DOHH2 (cell line): Measurements from ENCODE around the gene CACNA2D3.

Experiments
- H3F3A ChIP-seq: fragments of 200-600 bp; sonication (generic), shearing (Covaris generic); 2 replicates; pipeline ENCODE4 v1.6.0; 2016; ENCODE audit warnings: antibody characterized with exemption, mild to moderate bottlenecking; ENCODE audit not compliant: control insufficient read depth, insufficient read depth
- H3K27ac ChIP-seq: fragments of 200-600 bp; sonication (generic); 2 replicates; pipeline ENCODE4 v1.5.1; 2014; ENCODE audit warnings: low read depth, mild to moderate bottlenecking, low read length, moderate library complexity
- H3K27me3 ChIP-seq: fragments of 200-600 bp; sonication (generic); 2 replicates; pipeline ENCODE4 v1.6.1; 2014; ENCODE audit warnings: mild to moderate bottlenecking, low read length, mixed read lengths; ENCODE audit not compliant: control insufficient read depth
- H3K36me3 ChIP-seq: fragments of 200-600 bp; sonication (generic); 2 replicates; pipeline ENCODE4 v1.6.1; 2014; ENCODE audit warnings: mild to moderate bottlenecking, low read length, moderate library complexity, mixed read lengths; ENCODE audit not compliant: control insufficient read depth
- H3K4me1 ChIP-seq: fragments of 200-600 bp; sonication (generic); 2 replicates; pipeline ENCODE4 v1.6.1; 2014; ENCODE audit warnings: mild to moderate bottlenecking, low read length, mixed read lengths; ENCODE audit not compliant: control insufficient read depth
- H3K4me2 ChIP-seq: fragments of 200-600 bp; sonication (generic); 2 replicates; pipeline ENCODE4 v1.6.0; 2014; ENCODE audit warnings: mild to moderate bottlenecking, low read length, moderate library complexity
- H3K4me3 ChIP-seq: fragments of 200-600 bp; sonication (generic); 2 replicates; pipeline ENCODE4 v1.5.1; 2014; ENCODE audit warnings: mild to moderate bottlenecking, low read length, mixed read lengths
- H3K79me2 ChIP-seq: fragments of 200-600 bp; sonication (generic); 2 replicates; pipeline ENCODE4 v1.6.1; 2014; ENCODE audit warnings: mild to moderate bottlenecking, low read length, mixed read lengths; ENCODE audit not compliant: control insufficient read depth
- H3K9me2 ChIP-seq: fragments of 200-600 bp; sonication (generic); replicated peaks from 2 replicates; pipeline ENCODE4 v1.6.1; 2014; ENCODE audit warnings: mild to moderate bottlenecking, low read length, mixed read lengths; ENCODE audit not compliant: control insufficient read depth
- H3K9me3 ChIP-seq: fragments of 200-600 bp; sonication (generic); 2 replicates; pipeline ENCODE4 v1.6.1; 2014; ENCODE audit warnings: antibody characterized with exemption, low read length, mixed read lengths; ENCODE audit not compliant: control insufficient read depth, insufficient read depth
- H4K20me1 ChIP-seq: fragments of 200-600 bp; sonication (generic); 2 replicates; pipeline ENCODE4 v1.6.0; 2014; ENCODE audit warnings: low read depth, mild to moderate bottlenecking, antibody characterized with exemption, low read length, moderate library complexity; ENCODE audit not compliant: control insufficient read depth, insufficient read depth
- EZH2phosphoT487 ChIP-seq: fragments of 200-600 bp; sonication (generic); IDR thresholded peaks from 2 replicates; pipeline ENCODE4 v1.6.1; 2017; ENCODE audit warnings: borderline replicate concordance, mild to moderate bottlenecking, antibody characterized with exemption, low read length, moderate library complexity, mixed read lengths
- TF ChIP-seq, protein P1 (sequence below): fragments of 200-600 bp; sonication (generic); IDR thresholded peaks from one replicate; pipeline ENCODE4 v1.5.1; 2014; ENCODE audit warnings: antibody characterized with exemption, mild to moderate bottlenecking, low read depth, low read length; ENCODE audit not compliant: poor library complexity, severe bottlenecking

Gene CACNA2D3

GRCh38 chr3:54882129-54882833 lies 759.9 kb downstream of the CACNA2D3 start:
- no peak overlapping the region for H3K4me3 ChIP-seq
- H3K79me2 ChIP-seq = no peaks in the 10 kb centered on the region
- no peak overlapping the region for H3K27ac ChIP-seq
- no peaks in the 10 kb centered on the region for H4K20me1 ChIP-seq
- no peaks in the 10 kb centered on the region for H3K27me3 ChIP-seq
- H3K4me1 ChIP-seq = no peaks in the 10 kb centered on the region
- TF ChIP-seq, protein P1, sequence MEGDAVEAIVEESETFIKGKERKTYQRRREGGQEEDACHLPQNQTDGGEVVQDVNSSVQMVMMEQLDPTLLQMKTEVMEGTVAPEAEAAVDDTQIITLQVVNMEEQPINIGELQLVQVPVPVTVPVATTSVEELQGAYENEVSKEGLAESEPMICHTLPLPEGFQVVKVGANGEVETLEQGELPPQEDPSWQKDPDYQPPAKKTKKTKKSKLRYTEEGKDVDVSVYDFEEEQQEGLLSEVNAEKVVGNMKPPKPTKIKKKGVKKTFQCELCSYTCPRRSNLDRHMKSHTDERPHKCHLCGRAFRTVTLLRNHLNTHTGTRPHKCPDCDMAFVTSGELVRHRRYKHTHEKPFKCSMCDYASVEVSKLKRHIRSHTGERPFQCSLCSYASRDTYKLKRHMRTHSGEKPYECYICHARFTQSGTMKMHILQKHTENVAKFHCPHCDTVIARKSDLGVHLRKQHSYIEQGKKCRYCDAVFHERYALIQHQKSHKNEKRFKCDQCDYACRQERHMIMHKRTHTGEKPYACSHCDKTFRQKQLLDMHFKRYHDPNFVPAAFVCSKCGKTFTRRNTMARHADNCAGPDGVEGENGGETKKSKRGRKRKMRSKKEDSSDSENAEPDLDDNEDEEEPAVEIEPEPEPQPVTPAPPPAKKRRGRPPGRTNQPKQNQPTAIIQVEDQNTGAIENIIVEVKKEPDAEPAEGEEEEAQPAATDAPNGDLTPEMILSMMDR = no peak
- no peak for TF ChIP-seq EZH2phosphoT487
- H3K4me2 ChIP-seq = no peak overlapping the region
- no peaks in the 10 kb centered on the region for H3F3A ChIP-seq
- H3K9me3 ChIP-seq = no peaks in the 10 kb centered on the region
- H3K36me3 ChIP-seq = no peaks in the 10 kb centered on the region
- H3K9me2 ChIP-seq = no peaks in the 10 kb centered on the region

DNA sequence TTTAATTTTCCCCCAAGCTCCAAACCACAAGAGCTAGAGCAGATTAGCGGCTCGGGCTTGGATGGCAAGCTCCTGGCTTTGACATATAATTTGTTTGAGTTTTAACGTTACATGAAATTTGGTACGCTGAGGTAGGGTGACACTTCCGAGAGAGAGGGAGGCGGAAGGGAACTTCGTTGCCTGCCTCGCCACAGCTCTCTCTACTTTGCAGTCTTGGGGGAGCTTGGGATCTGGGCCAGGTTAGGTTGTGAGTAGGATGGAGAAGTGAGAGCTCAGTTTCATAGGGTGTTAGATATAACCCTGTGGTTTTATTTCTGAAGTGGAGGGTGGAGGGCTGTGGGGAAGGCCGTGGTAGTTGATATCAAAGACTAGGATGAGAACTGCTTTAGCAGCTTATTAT lies 765.8 kb downstream of the CACNA2D3 start:
- Histone ChIP-seq H3K4me1 (no peaks in the 10 kb centered on the region), H3K27ac (no peak overlapping the region), H3K36me3 (no peaks in the 10 kb centered on the region), H3K4me3 (no peak overlapping the region), H4K20me1 (no peaks in the 10 kb centered on the region), H3F3A (no peaks in the 10 kb centered on the region), H3K9me2 (no peaks in the 10 kb centered on the region), H3K79me2 (no peaks in the 10 kb centered on the region), H3K4me2 (no peak overlapping the region), H3K9me3 (no peaks in the 10 kb centered on the region), H3K27me3 (no peaks in the 10 kb centered on the region)
- TF ChIP-seq, protein P1 = no peak
- TF ChIP-seq EZH2phosphoT487 = no peak

DNA sequence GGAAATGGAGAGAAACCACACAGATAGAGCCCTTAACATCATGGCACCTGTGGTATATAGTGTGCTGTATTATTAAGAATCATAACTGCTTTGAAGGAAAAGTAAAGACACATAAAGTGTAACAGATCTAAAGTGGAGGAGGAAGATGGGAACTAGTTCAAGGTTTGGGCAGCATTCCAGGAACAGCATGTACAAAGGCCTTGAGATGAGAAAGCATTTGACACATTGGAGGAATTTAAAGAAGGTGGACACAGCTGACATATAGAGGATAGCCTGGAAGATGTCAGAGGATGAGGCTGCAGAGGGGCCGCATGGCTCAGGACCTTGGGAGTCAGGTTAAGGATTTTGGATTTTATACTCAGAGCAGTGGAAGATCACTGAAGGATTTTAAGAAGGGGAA lies 766.5 kb downstream of the CACNA2D3 start:
- Histone ChIP-seq H3K27me3 (no peaks in the 10 kb centered on the region), H3K9me2 (no peaks in the 10 kb centered on the region), H3K4me2 (no peak overlapping the region), H3F3A (no peaks in the 10 kb centered on the region), H4K20me1 (no peaks in the 10 kb centered on the region), H3K27ac (no peak overlapping the region), H3K9me3 (no peaks in the 10 kb centered on the region), H3K4me3 (no peak overlapping the region), H3K36me3 (no peaks in the 10 kb centered on the region), H3K4me1 (no peaks in the 10 kb centered on the region), H3K79me2 (no peaks in the 10 kb centered on the region)
- TF ChIP-seq, protein P1 = no peak
- TF ChIP-seq EZH2phosphoT487 = no peak
